Measurements from ENCODE around the gene SMG1.

DNA sequence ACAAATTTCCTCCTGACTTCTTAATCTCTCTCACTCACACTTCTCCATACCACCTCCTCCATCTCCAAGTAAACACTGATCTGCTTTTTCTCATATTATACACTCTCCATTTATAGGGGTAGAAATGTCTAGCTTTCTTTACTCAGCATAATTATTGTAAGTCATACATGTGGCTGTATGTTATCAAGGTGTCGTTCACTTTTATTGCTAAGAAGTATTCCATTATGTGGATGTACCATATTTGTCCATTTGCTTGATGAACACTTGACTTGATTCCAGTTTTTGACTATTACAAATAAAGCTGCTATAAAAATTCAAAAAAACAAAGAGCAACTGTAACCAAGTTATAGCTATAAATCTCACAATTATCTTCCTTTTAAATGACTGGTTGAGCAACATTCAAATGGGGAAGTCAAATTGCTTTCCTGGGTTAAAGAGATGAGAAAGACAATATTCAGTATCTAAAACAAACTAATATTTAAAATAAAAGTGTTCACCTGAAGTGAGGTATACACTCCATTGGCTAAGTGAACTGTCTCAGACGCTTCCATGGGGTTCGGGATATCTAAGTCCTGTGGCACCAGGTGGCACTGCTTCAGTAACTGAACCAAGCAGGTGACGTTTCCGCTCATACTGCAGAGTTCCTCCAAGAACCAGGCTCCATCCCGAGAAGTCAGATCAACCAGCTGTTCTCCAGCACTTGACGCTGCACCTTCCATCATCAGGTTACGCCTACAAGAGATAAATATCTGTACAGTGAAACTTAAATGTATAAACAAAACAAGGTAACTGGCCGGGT lies 92.3 kb downstream of the SMG1 start:
- TF ChIP-seq, protein P1, sequence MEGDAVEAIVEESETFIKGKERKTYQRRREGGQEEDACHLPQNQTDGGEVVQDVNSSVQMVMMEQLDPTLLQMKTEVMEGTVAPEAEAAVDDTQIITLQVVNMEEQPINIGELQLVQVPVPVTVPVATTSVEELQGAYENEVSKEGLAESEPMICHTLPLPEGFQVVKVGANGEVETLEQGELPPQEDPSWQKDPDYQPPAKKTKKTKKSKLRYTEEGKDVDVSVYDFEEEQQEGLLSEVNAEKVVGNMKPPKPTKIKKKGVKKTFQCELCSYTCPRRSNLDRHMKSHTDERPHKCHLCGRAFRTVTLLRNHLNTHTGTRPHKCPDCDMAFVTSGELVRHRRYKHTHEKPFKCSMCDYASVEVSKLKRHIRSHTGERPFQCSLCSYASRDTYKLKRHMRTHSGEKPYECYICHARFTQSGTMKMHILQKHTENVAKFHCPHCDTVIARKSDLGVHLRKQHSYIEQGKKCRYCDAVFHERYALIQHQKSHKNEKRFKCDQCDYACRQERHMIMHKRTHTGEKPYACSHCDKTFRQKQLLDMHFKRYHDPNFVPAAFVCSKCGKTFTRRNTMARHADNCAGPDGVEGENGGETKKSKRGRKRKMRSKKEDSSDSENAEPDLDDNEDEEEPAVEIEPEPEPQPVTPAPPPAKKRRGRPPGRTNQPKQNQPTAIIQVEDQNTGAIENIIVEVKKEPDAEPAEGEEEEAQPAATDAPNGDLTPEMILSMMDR (conservative IDR thresholded peaks at IDR 0.05 in 1 of 2, IDR thresholded peaks at IDR 0.05 in 1 of 2; ENCODE audit: low read depth in 1 of 2, low read length in 2 of 2): no peak
- no peak for TF ChIP-seq EZH2 (IDR thresholded peaks at IDR 0.05; ENCODE audit: low read length, missing control alignments)
